ENCODE results near the gene GRAMD4. TPM values are rescaled to one million over a fixed set of nuclear protein-coding genes. Genes with fewer than 3 reads are reported as not detected.

The GRAMD4 gene
- total RNA-seq, 1 experiment from 2014 or later = 23.4 TPM

DNA sequence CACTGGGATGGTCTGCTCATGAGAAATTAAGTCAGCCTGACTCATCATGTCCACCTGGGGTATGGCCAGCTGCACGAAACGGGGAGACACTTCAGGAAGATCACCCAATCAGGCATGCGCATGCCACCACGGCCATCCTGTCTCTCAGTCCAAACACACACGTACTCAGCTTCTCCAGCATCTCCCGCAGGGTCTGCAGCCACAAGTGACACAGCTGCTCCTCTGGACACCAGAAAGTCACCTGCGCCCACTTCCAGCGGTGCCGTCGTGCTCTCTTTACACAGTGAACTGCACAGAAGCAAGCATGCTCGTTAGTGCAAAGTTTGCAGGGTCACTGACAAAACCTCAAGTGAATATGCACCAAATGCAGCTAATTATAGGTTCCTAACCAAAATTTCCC is 99.7 kb downstream of the GRAMD4 start:
- Mint-ChIP-seq H3K4me3 (ENCODE audit: unreplicated experiment) (no peak overlapping the region), H3K36me3 (ENCODE audit: insufficient read depth, unreplicated experiment) (peaks cover 9% of the 10 kb centered on the region), H3K4me1 (ENCODE audit: low read depth, unreplicated experiment) (no peaks in the 10 kb centered on the region), H3K27ac (ENCODE audit: unreplicated experiment) (no peak overlapping the region), H3K27me3 (ENCODE audit: insufficient read depth, unreplicated experiment) (no peaks in the 10 kb centered on the region), H3K9me3 (ENCODE audit: unreplicated experiment) (no peaks in the 10 kb centered on the region)
- Histone ChIP-seq H3K9me3 (no peaks in the 10 kb centered on the region), H3K36me3 (ENCODE audit: control insufficient read depth, insufficient read depth, low read length) (no peaks in the 10 kb centered on the region), H3K4me1 (no peaks in the 10 kb centered on the region), H3K4me3 (ENCODE audit: low read depth, low read length) (no peak overlapping the region), H3K27me3 (replicated peaks; ENCODE audit: control insufficient read depth, insufficient read depth, low read length) (no peaks in the 10 kb centered on the region)
- TF ChIP-seq, protein P1, sequence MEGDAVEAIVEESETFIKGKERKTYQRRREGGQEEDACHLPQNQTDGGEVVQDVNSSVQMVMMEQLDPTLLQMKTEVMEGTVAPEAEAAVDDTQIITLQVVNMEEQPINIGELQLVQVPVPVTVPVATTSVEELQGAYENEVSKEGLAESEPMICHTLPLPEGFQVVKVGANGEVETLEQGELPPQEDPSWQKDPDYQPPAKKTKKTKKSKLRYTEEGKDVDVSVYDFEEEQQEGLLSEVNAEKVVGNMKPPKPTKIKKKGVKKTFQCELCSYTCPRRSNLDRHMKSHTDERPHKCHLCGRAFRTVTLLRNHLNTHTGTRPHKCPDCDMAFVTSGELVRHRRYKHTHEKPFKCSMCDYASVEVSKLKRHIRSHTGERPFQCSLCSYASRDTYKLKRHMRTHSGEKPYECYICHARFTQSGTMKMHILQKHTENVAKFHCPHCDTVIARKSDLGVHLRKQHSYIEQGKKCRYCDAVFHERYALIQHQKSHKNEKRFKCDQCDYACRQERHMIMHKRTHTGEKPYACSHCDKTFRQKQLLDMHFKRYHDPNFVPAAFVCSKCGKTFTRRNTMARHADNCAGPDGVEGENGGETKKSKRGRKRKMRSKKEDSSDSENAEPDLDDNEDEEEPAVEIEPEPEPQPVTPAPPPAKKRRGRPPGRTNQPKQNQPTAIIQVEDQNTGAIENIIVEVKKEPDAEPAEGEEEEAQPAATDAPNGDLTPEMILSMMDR (IDR thresholded peaks at IDR 0.05; ENCODE audit: insufficient read depth in 1 of 2, low read depth in 1 of 2, low read length in 1 of 2, severe bottlenecking in 1 of 2, unreplicated experiment in 1 of 2) = no peak
- no TSS peak for BruUV-seq (replicated peaks)
- ChIA-PET POLR2A (no interaction called here), CTCF (no interaction called here)
- intact Hi-C loops (cut with micrococcal nuclease; ENCODE audit: unreplicated experiment) = no loop called here
- DNase-seq = no peak

- CTCF ChIA-PET = interaction anchor here (0.6 kb wide), 1 partner anchor 22 kb away, joined by 3 read pairs; no protein-coding TSS in a partner anchor
- no peaks in the 10 kb centered on the region for H3K4me1 Mint-ChIP-seq (ENCODE audit: low read depth, unreplicated experiment)
Observed at GRCh38 chr22:46721501-46722085, 101.4 kb downstream of the GRAMD4 start.

DNA sequence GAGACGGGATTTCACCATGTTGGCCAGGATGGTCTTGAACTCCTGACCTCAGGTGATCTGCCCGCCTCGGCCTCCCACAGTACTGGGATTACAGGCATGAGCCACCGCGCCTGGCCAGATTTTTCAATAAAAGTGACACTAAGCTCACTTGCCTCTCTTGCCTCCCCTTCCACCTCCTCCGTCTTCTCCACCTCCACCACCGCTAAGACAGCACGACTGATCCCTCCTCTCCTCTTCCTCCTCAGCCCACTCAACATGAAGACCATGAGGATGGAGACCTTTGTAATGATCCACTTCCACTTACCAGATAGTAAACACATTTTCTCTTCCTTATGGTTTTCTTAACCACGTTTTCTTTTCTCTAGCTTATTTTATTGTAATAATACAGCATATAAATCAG is 103.7 kb downstream of the GRAMD4 start:
- no peaks in the 10 kb centered on the region for H3K9me3 ChIP-seq
- Mint-ChIP-seq H3K36me3 (ENCODE audit: insufficient read depth, unreplicated experiment) (peaks cover 17% of the 10 kb centered on the region), H3K4me1 (ENCODE audit: low read depth, unreplicated experiment) (peaks cover 8% of the 10 kb centered on the region), H3K27ac (ENCODE audit: unreplicated experiment) (no peak overlapping the region), H3K9me3 (ENCODE audit: unreplicated experiment) (no peaks in the 10 kb centered on the region), H3K27me3 (ENCODE audit: insufficient read depth, unreplicated experiment) (no peaks in the 10 kb centered on the region), H3K4me3 (ENCODE audit: unreplicated experiment) (no peak overlapping the region)
- H3K27me3 ChIP-seq (replicated peaks; ENCODE audit: control insufficient read depth, insufficient read depth, low read length) = no peaks in the 10 kb centered on the region
- H3K4me1 ChIP-seq = no peaks in the 10 kb centered on the region
- BruUV-seq (replicated peaks) = no TSS peak
- no peak for DNase-seq
- ChIA-PET CTCF (no interaction called here), POLR2A (no interaction called here)
- no peaks in the 10 kb centered on the region for H3K36me3 ChIP-seq (ENCODE audit: control insufficient read depth, insufficient read depth, low read length)
- TF ChIP-seq, protein P1 (IDR thresholded peaks at IDR 0.05; ENCODE audit: insufficient read depth in 1 of 2, low read depth in 1 of 2, low read length in 1 of 2, severe bottlenecking in 1 of 2, unreplicated experiment in 1 of 2) = no peak
- intact Hi-C loops (cut with micrococcal nuclease; ENCODE audit: unreplicated experiment) = no loop called here
- H3K4me3 ChIP-seq (ENCODE audit: low read depth, low read length) = no peak overlapping the region

More at GRCh38 chr22:46721501-46722085, 101.4 kb downstream of the GRAMD4 start:
- H3K36me3 Mint-ChIP-seq (ENCODE audit: insufficient read depth, unreplicated experiment) = peaks cover 9% of the 10 kb centered on the region
- POLR2A ChIA-PET = no interaction called here
- no TSS peak for BruUV-seq (replicated peaks)
- TF ChIP-seq, protein P1 (IDR thresholded peaks at IDR 0.05; ENCODE audit: insufficient read depth in 1 of 2, low read depth in 1 of 2, low read length in 1 of 2, severe bottlenecking in 1 of 2, unreplicated experiment in 1 of 2) = no peak
- no peaks in the 10 kb centered on the region for H3K9me3 Mint-ChIP-seq (ENCODE audit: unreplicated experiment)
- H3K36me3 ChIP-seq (ENCODE audit: control insufficient read depth, insufficient read depth, low read length) = no peaks in the 10 kb centered on the region
- intact Hi-C loops (cut with micrococcal nuclease; ENCODE audit: unreplicated experiment) = no loop called here
- H3K27me3 Mint-ChIP-seq (ENCODE audit: insufficient read depth, unreplicated experiment) = no peaks in the 10 kb centered on the region
- H3K4me3 ChIP-seq (ENCODE audit: low read depth, low read length) = no peak overlapping the region
- no peak overlapping the region for H3K4me3 Mint-ChIP-seq (ENCODE audit: unreplicated experiment)
- H3K27ac Mint-ChIP-seq (ENCODE audit: unreplicated experiment) = no peak overlapping the region
- H3K9me3 ChIP-seq = no peaks in the 10 kb centered on the region
- no peaks in the 10 kb centered on the region for H3K4me1 ChIP-seq
- no peaks in the 10 kb centered on the region for H3K27me3 ChIP-seq (replicated peaks; ENCODE audit: control insufficient read depth, insufficient read depth, low read length)
- DNase-seq = no peak

Measured in Caco-2 (cell line).